HG03097 (cell line): Measurements from ENCODE around the gene CNIH3.

Source experiments
- ATAC-seq: cut with Tn5 transposase; IDR thresholded peaks from one replicate; pipeline ENCODE4 v1.9.1; 2021; ENCODE audit not compliant: unreplicated experiment, low FRiP score

Gene CNIH3

GRCh38 chr1:224613486-224613885, 2.6 kb upstream of the CNIH3 start:
- ATAC-seq: no peak

GRCh38 chr1:224616756-224617409, 766 bp downstream of the CNIH3 start:
- no peak for ATAC-seq

- no peak for ATAC-seq
Observed at GRCh38 chr1:224617410-224618355, 1.6 kb downstream of the CNIH3 start.

- no peak for ATAC-seq
Observed at GRCh38 chr1:224619209-224619608, 3.1 kb downstream of the CNIH3 start.

GRCh38 chr1:224620105-224620504, 4.0 kb downstream of the CNIH3 start:
- no peak for ATAC-seq

GRCh38 chr1:224621813-224622682, 5.9 kb downstream of the CNIH3 start:
- ATAC-seq: no peak

- ATAC-seq: no peak
Observed at GRCh38 chr1:224622831-224623230, 6.7 kb downstream of the CNIH3 start.

GRCh38 chr1:224623310-224623714, 7.2 kb downstream of the CNIH3 start:
- ATAC-seq: no peak

- peak; percentile 94 for ATAC-seq
Observed at GRCh38 chr1:224623743-224624333, 7.7 kb downstream of the CNIH3 start.

- no peak for ATAC-seq
Observed at GRCh38 chr1:224624432-224624831, 8.3 kb downstream of the CNIH3 start.

GRCh38 chr1:224626042-224626441, 9.9 kb downstream of the CNIH3 start:
- ATAC-seq: no peak

- no peak for ATAC-seq
Observed at GRCh38 chr1:224629965-224630364, 13.8 kb downstream of the CNIH3 start.

GRCh38 chr1:224631462-224632115, 15.5 kb downstream of the CNIH3 start:
- no peak for ATAC-seq

GRCh38 chr1:224632381-224632871, 16.3 kb downstream of the CNIH3 start:
- ATAC-seq: no peak

- ATAC-seq: no peak
Observed at GRCh38 chr1:224632921-224633321, 16.8 kb downstream of the CNIH3 start.

- ATAC-seq: no peak
Observed at GRCh38 chr1:224635356-224635755, 19.2 kb downstream of the CNIH3 start.

- no peak for ATAC-seq
Observed at GRCh38 chr1:224637515-224637914, 21.4 kb downstream of the CNIH3 start.

GRCh38 chr1:224637936-224638335, 21.8 kb downstream of the CNIH3 start:
- ATAC-seq: no peak

GRCh38 chr1:224639426-224639975, 23.4 kb downstream of the CNIH3 start:
- ATAC-seq: no peak

GRCh38 chr1:224640018-224640417, 23.9 kb downstream of the CNIH3 start:
- no peak for ATAC-seq
